Mesodermal cell (in vitro differentiated cells): ENCODE measurements around the gene CAPN13.

Source experiments
- H3K27ac ChIP-seq: 2 replicates; pipeline ENCODE4 v1.7.0; 2013; ENCODE audit warnings: mild to moderate bottlenecking, low read depth, low read length, moderate library complexity; ENCODE audit not compliant: severe bottlenecking
- H3K36me3 ChIP-seq: 2 replicates; pipeline ENCODE4 v1.7.1; 2013; ENCODE audit warnings: mild to moderate bottlenecking, low read length, moderate library complexity; ENCODE audit not compliant: control insufficient read depth, insufficient read depth
- H3K4me1 ChIP-seq: one replicate; pipeline ENCODE4 v1.7.1; 2013; ENCODE audit warnings: mild to moderate bottlenecking, low read length; ENCODE audit not compliant: insufficient read depth, control insufficient read depth, poor library complexity, severe bottlenecking
- H3K4me3 ChIP-seq: 2 replicates; pipeline ENCODE4 v1.7.0; 2013; ENCODE audit warnings: low read length, control low read depth, mild to moderate bottlenecking; ENCODE audit not compliant: insufficient read depth, poor library complexity, severe bottlenecking; ENCODE audit errors: extremely low read depth
- H3K9me3 ChIP-seq: 2 replicates; pipeline ENCODE4 v1.7.1; 2013; ENCODE audit warnings: mild to moderate bottlenecking, low read length, moderate library complexity; ENCODE audit not compliant: control insufficient read depth
- WGBS, 2 experiments: methylation state at CpG; one replicate each; pipeline ENCODE4 v1.1.5; 2013; ENCODE audit warnings: missing lambda C conversion rate in 2 of 2; ENCODE audit not compliant: insufficient coverage in 2 of 2; 5-methylcytosine and 5-hydroxymethylcytosine counted together

Gene CAPN13

GRCh38 chr2:30764021-30764800 is 43.0 kb downstream of the CAPN13 start:
- WGBS, 2 experiments: 87 to 94% methylated on average over 6 to 11 of the region's 12 CpGs
- H3K27ac ChIP-seq: no peak overlapping the region
- H3K4me3 ChIP-seq: no peak overlapping the region
- no peaks in the 10 kb centered on the region for H3K36me3 ChIP-seq
- no peaks in the 10 kb centered on the region for H3K9me3 ChIP-seq
- no peaks in the 10 kb centered on the region for H3K4me1 ChIP-seq

- no peak overlapping the region for H3K4me3 ChIP-seq
- no peak overlapping the region for H3K27ac ChIP-seq
- 80 to 90% methylated on average over 3 of the region's 3 CpGs for WGBS, 2 experiments
- H3K9me3 ChIP-seq: no peaks in the 10 kb centered on the region
- H3K36me3 ChIP-seq: no peaks in the 10 kb centered on the region
- no peaks in the 10 kb centered on the region for H3K4me1 ChIP-seq
Measured at GRCh38 chr2:30763151-30763660, 44.0 kb downstream of the CAPN13 start.

GRCh38 chr2:30761226-30761625 is 46.0 kb downstream of the CAPN13 start:
- H3K4me3 ChIP-seq: no peak overlapping the region
- no peaks in the 10 kb centered on the region for H3K9me3 ChIP-seq
- WGBS, 2 experiments: 83 to 91% methylated on average over 6 of the region's 8 CpGs
- no peaks in the 10 kb centered on the region for H3K36me3 ChIP-seq
- H3K27ac ChIP-seq: no peak overlapping the region
- H3K4me1 ChIP-seq: no peaks in the 10 kb centered on the region

- H3K36me3 ChIP-seq: no peaks in the 10 kb centered on the region
- 89 to 96% methylated on average over 14 of the region's 14 CpGs for WGBS, 2 experiments
- no peaks in the 10 kb centered on the region for H3K4me1 ChIP-seq
- H3K4me3 ChIP-seq: no peak overlapping the region
- no peak overlapping the region for H3K27ac ChIP-seq
- no peaks in the 10 kb centered on the region for H3K9me3 ChIP-seq
Measured at GRCh38 chr2:30759481-30759880, 47.8 kb downstream of the CAPN13 start.

- 45 to 66% methylated on average over 2 to 4 of the region's 6 CpGs for WGBS, 2 experiments
- Histone ChIP-seq H3K4me1 (no peaks in the 10 kb centered on the region), H3K4me3 (no peak overlapping the region), H3K9me3 (no peaks in the 10 kb centered on the region), H3K27ac (no peak overlapping the region), H3K36me3 (no peaks in the 10 kb centered on the region)
Measured at GRCh38 chr2:30758191-30758651, 49.0 kb downstream of the CAPN13 start.

GRCh38 chr2:30757749-30758148 is 49.5 kb downstream of the CAPN13 start:
- Histone ChIP-seq H3K27ac (no peak overlapping the region), H3K9me3 (no peaks in the 10 kb centered on the region), H3K4me3 (no peak overlapping the region), H3K4me1 (no peaks in the 10 kb centered on the region), H3K36me3 (no peaks in the 10 kb centered on the region)
- WGBS, 2 experiments: 95 to 96% methylated on average over 5 to 6 of the region's 11 CpGs

GRCh38 chr2:30756971-30757370 is 50.3 kb downstream of the CAPN13 start:
- Histone ChIP-seq H3K9me3 (no peaks in the 10 kb centered on the region), H3K27ac (no peak overlapping the region), H3K4me3 (no peak overlapping the region), H3K4me1 (no peaks in the 10 kb centered on the region), H3K36me3 (no peaks in the 10 kb centered on the region)
- 80 to 90% methylated on average over 6 to 7 of the region's 9 CpGs for WGBS, 2 experiments

- WGBS, 2 experiments: 54 to 57% methylated on average over 8 to 9 of the region's 9 CpGs
- Histone ChIP-seq H3K4me1 (no peaks in the 10 kb centered on the region), H3K9me3 (no peaks in the 10 kb centered on the region), H3K27ac (no peak overlapping the region), H3K4me3 (no peak overlapping the region), H3K36me3 (no peaks in the 10 kb centered on the region)
Measured at GRCh38 chr2:30756051-30756719, 51.1 kb downstream of the CAPN13 start.

- Histone ChIP-seq H3K4me3 (no peak overlapping the region), H3K27ac (no peak overlapping the region), H3K4me1 (no peaks in the 10 kb centered on the region), H3K36me3 (no peaks in the 10 kb centered on the region), H3K9me3 (no peaks in the 10 kb centered on the region)
- WGBS, 2 experiments: 92 to 96% methylated on average over 4 to 6 of the region's 6 CpGs
Measured at GRCh38 chr2:30753630-30754029, 53.6 kb downstream of the CAPN13 start.

- 85 to 93% methylated on average over 5 to 6 of the region's 6 CpGs for WGBS, 2 experiments
- Histone ChIP-seq H3K4me1 (no peaks in the 10 kb centered on the region), H3K9me3 (no peaks in the 10 kb centered on the region), H3K4me3 (no peak overlapping the region), H3K27ac (no peak overlapping the region), H3K36me3 (no peaks in the 10 kb centered on the region)
Measured at GRCh38 chr2:30752811-30753210, 54.4 kb downstream of the CAPN13 start.

- Histone ChIP-seq H3K27ac (no peak overlapping the region), H3K4me3 (no peak overlapping the region), H3K9me3 (no peaks in the 10 kb centered on the region), H3K36me3 (no peaks in the 10 kb centered on the region), H3K4me1 (no peaks in the 10 kb centered on the region)
- WGBS, 2 experiments: 85 to 93% methylated on average over 2 to 3 of the region's 3 CpGs
Measured at GRCh38 chr2:30747206-30747605, 60.0 kb downstream of the CAPN13 start.
